ENCODE results near the gene ARID3B.

Gene ARID3B

DNA sequence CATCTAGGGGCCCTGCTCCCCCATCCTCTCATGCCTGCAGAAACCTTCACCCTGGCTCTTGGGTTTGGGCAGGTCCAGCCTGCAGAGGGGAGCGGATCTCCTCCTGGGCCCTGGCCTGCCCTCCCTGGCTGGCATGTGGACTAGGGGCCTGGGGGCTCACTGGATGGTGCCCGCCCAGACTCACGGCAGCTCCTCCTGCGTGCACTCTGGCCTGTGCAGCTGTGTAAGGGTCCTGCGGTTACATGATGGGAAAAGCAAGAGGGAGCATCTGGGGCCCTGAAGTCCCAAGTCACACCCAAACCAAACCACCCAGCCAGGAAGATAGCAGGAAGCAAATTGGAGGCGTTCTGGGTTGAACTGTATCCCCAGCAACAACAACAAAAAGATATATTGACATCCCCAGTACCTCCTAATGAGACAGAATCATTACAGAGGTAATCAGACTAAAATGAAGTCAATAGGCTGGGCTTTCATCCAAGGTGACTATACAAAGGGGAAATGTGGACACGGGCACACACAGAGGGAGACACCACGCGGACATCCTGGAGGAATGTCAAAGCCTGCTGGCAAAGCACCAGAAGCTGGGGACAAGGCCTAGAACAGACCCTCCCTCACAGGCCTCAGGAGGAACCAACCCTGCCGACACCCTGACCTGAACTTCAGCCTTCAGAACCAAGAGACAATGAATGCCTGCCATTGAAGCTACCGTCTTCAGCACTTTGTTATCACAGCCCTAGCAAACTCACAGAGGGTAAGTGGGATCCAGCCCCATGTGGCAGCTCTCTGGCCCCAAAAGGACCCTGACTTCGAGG lies 64.2 kb downstream of the ARID3B start:
- H3K36me3 Mint-ChIP-seq (ENCODE audit: insufficient read depth) = peaks cover 3% of the 10 kb centered on the region
- no peaks in the 10 kb centered on the region for H3K27me3 Mint-ChIP-seq
- DNase-seq (no peak), ATAC-seq (replicated peaks) (no peak)
- H3K4me1 Mint-ChIP-seq (ENCODE audit: low read depth in 2 of 2) = peaks cover 0 to 7% of the 10 kb centered on the region in 2 donors
- H3K27ac Mint-ChIP-seq = no peak overlapping the region
- no peak overlapping the region for H3K4me3 Mint-ChIP-seq
- no peaks in the 10 kb centered on the region for H3K9me3 Mint-ChIP-seq

- DNase-seq (no peak), ATAC-seq (replicated peaks) (no peak)
- no peak overlapping the region for H3K4me3 Mint-ChIP-seq
- H3K9me3 Mint-ChIP-seq = no peaks in the 10 kb centered on the region
- H3K36me3 Mint-ChIP-seq (ENCODE audit: insufficient read depth) = peaks cover 3% of the 10 kb centered on the region
- peaks cover 0 to 7% of the 10 kb centered on the region in 2 donors for H3K4me1 Mint-ChIP-seq (ENCODE audit: low read depth in 2 of 2)
- no peaks in the 10 kb centered on the region for H3K27me3 Mint-ChIP-seq
- no peak overlapping the region for H3K27ac Mint-ChIP-seq
Measured at GRCh38 chr15:74605795-74606150, 64.8 kb downstream of the ARID3B start.

DNA sequence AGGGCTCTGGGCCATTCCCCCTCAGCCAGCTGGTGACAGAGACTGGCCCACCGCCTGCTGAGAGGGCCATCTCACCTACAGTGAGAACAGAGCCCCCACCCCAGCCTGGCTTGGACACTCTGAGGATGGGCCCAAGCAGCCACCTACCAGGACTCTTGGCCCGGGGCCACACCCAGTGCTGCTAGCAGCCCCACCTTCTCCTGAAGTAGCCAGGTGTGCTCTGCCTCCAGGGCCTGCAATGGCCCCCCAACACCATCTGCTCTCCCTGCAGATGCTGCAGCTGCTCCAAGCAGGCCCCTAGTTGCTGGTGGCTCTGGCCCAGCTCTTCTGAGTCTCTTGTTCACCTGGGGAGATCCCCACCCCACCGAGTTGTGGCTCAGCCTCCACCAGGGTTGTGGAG lies 67.8 kb downstream of the ARID3B start:
- H3K9me3 Mint-ChIP-seq = no peaks in the 10 kb centered on the region
- ATAC-seq (replicated peaks) (no peak), DNase-seq (no peak)
- peaks cover 0 to 6% of the 10 kb centered on the region in 2 donors for H3K4me1 Mint-ChIP-seq (ENCODE audit: low read depth in 2 of 2)
- H3K27ac Mint-ChIP-seq = no peak overlapping the region
- H3K4me3 Mint-ChIP-seq = no peak overlapping the region
- H3K36me3 Mint-ChIP-seq (ENCODE audit: insufficient read depth) = peaks cover 3% of the 10 kb centered on the region
- no peaks in the 10 kb centered on the region for H3K27me3 Mint-ChIP-seq

GRCh38 chr15:74609938-74610301 lies 68.9 kb downstream of the ARID3B start:
- DNase-seq = no peak
- H3K9me3 Mint-ChIP-seq = no peaks in the 10 kb centered on the region
- no peak for ATAC-seq (replicated peaks)
- no peak overlapping the region for H3K27ac Mint-ChIP-seq
- no peaks in the 10 kb centered on the region for H3K27me3 Mint-ChIP-seq
- H3K36me3 Mint-ChIP-seq (ENCODE audit: insufficient read depth) = peaks cover 10% of the 10 kb centered on the region
- no peak overlapping the region for H3K4me3 Mint-ChIP-seq
- H3K4me1 Mint-ChIP-seq (ENCODE audit: low read depth in 2 of 2) = peaks cover 0 to 6% of the 10 kb centered on the region in 2 donors

GRCh38 chr15:74610302-74610951 lies 69.4 kb downstream of the ARID3B start:
- ATAC-seq (replicated peaks) (no peak), DNase-seq (no peak)
- Mint-ChIP-seq H3K9me3 (no peaks in the 10 kb centered on the region), H3K27me3 (no peaks in the 10 kb centered on the region), H3K4me3 (no peak overlapping the region), H3K36me3 (ENCODE audit: insufficient read depth) (peaks cover 12% of the 10 kb centered on the region), H3K4me1 (ENCODE audit: low read depth in 2 of 2) (peaks cover 0 to 7% of the 10 kb centered on the region in 2 donors), H3K27ac (no peak overlapping the region)

- H3K27ac Mint-ChIP-seq = no peak overlapping the region
- DNase-seq = no peak
Measured at GRCh38 chr15:74611341-74611740, 70.3 kb downstream of the ARID3B start.

GRCh38 chr15:74611834-74612233 lies 70.8 kb downstream of the ARID3B start:
- ATAC-seq (replicated peaks) = no peak
- no peaks in the 10 kb centered on the region for H3K9me3 Mint-ChIP-seq
- peaks cover 6 to 13% of the 10 kb centered on the region in 2 donors for H3K4me1 Mint-ChIP-seq (ENCODE audit: low read depth in 2 of 2)
- no peak overlapping the region for H3K4me3 Mint-ChIP-seq
- no peak overlapping the region for H3K27ac Mint-ChIP-seq
- H3K36me3 Mint-ChIP-seq (ENCODE audit: insufficient read depth) = peaks cover 22% of the 10 kb centered on the region
- DNase-seq = no peak
- H3K27me3 Mint-ChIP-seq = no peaks in the 10 kb centered on the region

More at GRCh38 chr15:74611341-74611740, 70.3 kb downstream of the ARID3B start:
- Mint-ChIP-seq H3K4me1 (ENCODE audit: low read depth in 2 of 2) (peaks cover 1 to 8% of the 10 kb centered on the region in 2 donors), H3K27me3 (no peaks in the 10 kb centered on the region), H3K9me3 (no peaks in the 10 kb centered on the region), H3K36me3 (ENCODE audit: insufficient read depth) (peaks cover 18% of the 10 kb centered on the region), H3K4me3 (no peak overlapping the region)
- no peak for ATAC-seq (replicated peaks)

DNA sequence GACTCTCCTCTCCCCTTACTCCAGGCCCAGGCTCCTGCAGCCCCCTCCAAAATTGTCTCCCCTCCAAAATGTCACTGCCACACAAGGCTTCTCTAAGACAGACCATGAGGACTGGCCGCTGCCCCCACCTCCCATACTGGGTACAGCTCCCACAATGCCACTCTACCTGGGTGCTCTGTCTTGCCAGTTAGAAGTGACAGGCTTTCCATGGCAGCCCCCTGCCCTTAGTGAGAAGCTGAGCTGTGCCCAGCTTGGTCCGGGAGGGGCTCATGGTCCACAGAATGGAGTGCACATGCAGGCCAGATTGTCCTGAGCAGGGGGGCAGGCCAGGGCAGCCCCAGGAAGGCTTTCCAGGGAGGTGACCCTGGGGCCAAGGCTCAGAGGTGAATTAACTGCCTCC lies 71.7 kb downstream of the ARID3B start:
- H3K4me1 Mint-ChIP-seq (ENCODE audit: low read depth in 2 of 2) = peaks cover 14 to 21% of the 10 kb centered on the region in 2 donors
- H3K36me3 Mint-ChIP-seq (ENCODE audit: insufficient read depth) = peaks cover 22% of the 10 kb centered on the region
- H3K27ac Mint-ChIP-seq = peak overlapping the region; percentile 29 to 82
- H3K4me3 Mint-ChIP-seq = peak overlapping the region in 1 of 2 donors; percentile 61
- H3K9me3 Mint-ChIP-seq = no peaks in the 10 kb centered on the region
- no peaks in the 10 kb centered on the region for H3K27me3 Mint-ChIP-seq
- ATAC-seq (replicated peaks) = no peak
- DNase-seq = no peak

- Mint-ChIP-seq H3K36me3 (ENCODE audit: insufficient read depth) (peaks cover 21% of the 10 kb centered on the region), H3K4me3 (peak overlapping the region; percentile 32 to 92), H3K27me3 (no peaks in the 10 kb centered on the region), H3K27ac (peak overlapping the region; percentile 29 to 82), H3K4me1 (ENCODE audit: low read depth in 2 of 2) (peaks cover 21 to 28% of the 10 kb centered on the region in 2 donors), H3K9me3 (no peaks in the 10 kb centered on the region)
- ATAC-seq (replicated peaks) (no peak), DNase-seq (no peak)
Measured at GRCh38 chr15:74613089-74613952, 72.3 kb downstream of the ARID3B start.

GRCh38 chr15:74613953-74614743 lies 73.1 kb downstream of the ARID3B start:
- Mint-ChIP-seq H3K4me1 (ENCODE audit: low read depth in 2 of 2) (peaks cover 23 to 35% of the 10 kb centered on the region in 2 donors), H3K27ac (peak overlapping the region; percentile 96 to 98), H3K9me3 (no peaks in the 10 kb centered on the region), H3K36me3 (ENCODE audit: insufficient read depth) (peaks cover 21% of the 10 kb centered on the region), H3K27me3 (no peaks in the 10 kb centered on the region), H3K4me3 (peak overlapping the region; percentile 91 to 92)
- ATAC-seq (replicated peaks) (no peak), DNase-seq (no peak)

DNA sequence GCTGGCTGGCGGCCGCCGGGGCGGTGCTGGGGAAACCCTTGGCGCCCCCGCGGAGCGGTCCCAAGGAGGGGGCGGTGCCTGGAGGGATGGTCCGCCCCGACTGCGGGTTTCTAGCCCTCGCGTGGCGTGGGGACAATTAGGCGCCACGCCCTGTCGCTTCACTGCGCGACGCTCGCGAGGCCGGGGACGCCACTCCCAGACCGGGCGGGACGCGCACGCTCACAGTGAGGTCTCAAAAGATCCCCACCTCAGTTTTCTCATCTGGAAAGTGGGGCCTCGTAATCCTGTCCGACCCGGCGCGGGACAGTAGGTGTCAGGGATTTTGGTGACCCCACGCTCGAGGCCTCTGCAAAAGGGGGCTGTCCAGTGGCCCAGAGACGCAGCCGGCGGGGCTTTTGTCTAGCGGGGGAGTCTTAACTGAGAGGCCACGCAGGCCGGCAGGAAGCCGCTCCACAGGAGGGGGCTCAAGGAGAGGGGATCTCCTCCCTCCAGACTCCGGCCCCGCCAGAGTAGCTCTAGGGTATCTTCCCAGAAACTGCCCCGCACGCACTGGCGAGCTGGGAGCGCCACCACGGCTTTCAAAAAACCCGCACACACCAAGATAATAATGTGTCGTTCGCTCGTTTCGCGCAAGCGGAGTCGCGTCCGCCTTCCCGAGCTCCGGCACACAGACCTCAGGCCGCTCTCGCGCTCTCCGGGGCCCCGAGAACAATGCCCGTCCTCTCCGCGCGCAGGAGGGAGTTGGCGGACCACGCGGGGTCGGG lies 73.9 kb downstream of the ARID3B start:
- Mint-ChIP-seq H3K4me3 (peak overlapping the region; percentile 91 to 92), H3K36me3 (ENCODE audit: insufficient read depth) (peaks cover 29% of the 10 kb centered on the region), H3K27ac (peak overlapping the region; percentile 96 to 98), H3K27me3 (no peaks in the 10 kb centered on the region), H3K4me1 (ENCODE audit: low read depth in 2 of 2) (peaks cover 30 to 41% of the 10 kb centered on the region in 2 donors), H3K9me3 (no peaks in the 10 kb centered on the region)
- peak; percentile 74 for ATAC-seq (replicated peaks)
- DNase-seq = peak; percentile 94 to 97 (median 95)

Data from effector memory CD8-positive, alpha-beta T cell (primary cell).